ENCODE measurements around the gene CALB2. TPM values are rescaled to one million over a fixed set of nuclear protein-coding genes. Genes with fewer than 3 reads are reported as not detected.

Gene CALB2
- polyA plus RNA-seq, 1 experiment: 2.9 TPM

DNA sequence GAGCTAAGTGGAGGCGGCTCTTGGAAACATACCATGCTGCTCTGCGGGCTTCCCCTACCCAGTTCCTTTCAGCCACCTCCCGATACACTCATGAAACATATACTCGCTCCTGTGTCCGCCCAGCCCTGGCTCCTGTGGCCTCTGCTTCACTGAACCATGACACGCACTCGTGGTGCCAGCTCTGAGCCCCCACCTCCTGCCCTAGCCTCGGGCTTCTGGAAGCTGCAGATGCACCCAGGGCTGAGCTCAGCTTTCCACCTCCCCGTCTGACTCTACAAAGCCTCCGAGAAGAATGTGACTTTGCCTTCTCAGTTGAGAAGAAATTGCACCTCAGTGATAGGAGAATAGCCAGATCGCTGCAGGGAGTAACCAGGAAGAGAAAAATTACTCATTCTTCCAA is 11.0 kb downstream of the CALB2 start:
- CTCF ChIA-PET: interaction anchor here (1.5 kb wide), 1 partner anchor 8 kb away, joined by 3 read pairs; no protein-coding TSS in a partner anchor
- POLR2A ChIA-PET: no interaction called here
- no peak overlapping the region for H3K27ac ChIP-seq (ENCODE audit: low read depth, low read length)
- DNase-seq (ENCODE audit: low read depth, low spot score): no peak
- no peaks in the 10 kb centered on the region for H3K9me3 ChIP-seq (ENCODE audit: control insufficient read depth, insufficient read depth, low read length)
- H3K4me3 ChIP-seq (ENCODE audit: low read depth, low read length): no peak overlapping the region
- no peaks in the 10 kb centered on the region for H3K27me3 ChIP-seq (ENCODE audit: control insufficient read depth, insufficient read depth, low read length)
- TF ChIP-seq, protein P1, sequence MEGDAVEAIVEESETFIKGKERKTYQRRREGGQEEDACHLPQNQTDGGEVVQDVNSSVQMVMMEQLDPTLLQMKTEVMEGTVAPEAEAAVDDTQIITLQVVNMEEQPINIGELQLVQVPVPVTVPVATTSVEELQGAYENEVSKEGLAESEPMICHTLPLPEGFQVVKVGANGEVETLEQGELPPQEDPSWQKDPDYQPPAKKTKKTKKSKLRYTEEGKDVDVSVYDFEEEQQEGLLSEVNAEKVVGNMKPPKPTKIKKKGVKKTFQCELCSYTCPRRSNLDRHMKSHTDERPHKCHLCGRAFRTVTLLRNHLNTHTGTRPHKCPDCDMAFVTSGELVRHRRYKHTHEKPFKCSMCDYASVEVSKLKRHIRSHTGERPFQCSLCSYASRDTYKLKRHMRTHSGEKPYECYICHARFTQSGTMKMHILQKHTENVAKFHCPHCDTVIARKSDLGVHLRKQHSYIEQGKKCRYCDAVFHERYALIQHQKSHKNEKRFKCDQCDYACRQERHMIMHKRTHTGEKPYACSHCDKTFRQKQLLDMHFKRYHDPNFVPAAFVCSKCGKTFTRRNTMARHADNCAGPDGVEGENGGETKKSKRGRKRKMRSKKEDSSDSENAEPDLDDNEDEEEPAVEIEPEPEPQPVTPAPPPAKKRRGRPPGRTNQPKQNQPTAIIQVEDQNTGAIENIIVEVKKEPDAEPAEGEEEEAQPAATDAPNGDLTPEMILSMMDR (IDR thresholded peaks at IDR 0.05; ENCODE audit: low read depth, low read length): no peak

- DNase-seq (ENCODE audit: low read depth, low spot score): no peak
- Histone ChIP-seq H3K9me3 (ENCODE audit: control insufficient read depth, insufficient read depth, low read length) (no peaks in the 10 kb centered on the region), H3K27ac (ENCODE audit: low read depth, low read length) (no peak overlapping the region), H3K27me3 (ENCODE audit: control insufficient read depth, insufficient read depth, low read length) (no peaks in the 10 kb centered on the region), H3K4me3 (ENCODE audit: low read depth, low read length) (no peak overlapping the region)
- TF ChIP-seq, protein P1 (IDR thresholded peaks at IDR 0.05; ENCODE audit: low read depth, low read length): no peak
- POLR2A ChIA-PET: no interaction called here
- CTCF ChIA-PET: interaction anchor here (0.6 kb wide), 1 partner anchor 31 kb away, joined by 3 read pairs; no protein-coding TSS in a partner anchor
These were observed 12.7 kb downstream of the CALB2 start for GRCh38 chr16:71371237-71371636.

DNA sequence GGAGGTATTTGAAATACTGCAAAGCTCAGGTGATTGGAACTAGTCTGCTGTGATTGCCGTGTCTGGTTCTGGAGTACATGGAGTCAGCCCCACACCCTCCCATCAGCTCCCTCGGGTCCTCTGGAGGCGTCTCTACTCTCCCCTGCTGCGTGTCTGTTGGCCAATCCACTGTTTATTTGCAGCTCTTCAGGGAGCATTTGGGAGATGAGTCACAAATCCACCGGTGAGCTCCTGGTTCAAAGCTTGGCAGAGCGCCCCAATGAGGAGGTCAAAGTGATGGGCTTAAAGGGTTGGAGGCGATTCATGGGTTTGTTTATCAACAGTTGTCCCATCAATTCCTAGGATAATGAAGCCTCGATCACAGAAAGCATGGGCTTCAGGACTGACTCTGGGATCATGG is 14.6 kb downstream of the CALB2 start:
- H3K27ac ChIP-seq (ENCODE audit: low read depth, low read length): no peak overlapping the region
- no peaks in the 10 kb centered on the region for H3K9me3 ChIP-seq (ENCODE audit: control insufficient read depth, insufficient read depth, low read length)
- ChIA-PET POLR2A (no interaction called here), CTCF (interaction anchor here (2.5 kb wide), 1 partner anchor 15 kb away, joined by 6 read pairs; no protein-coding TSS in a partner anchor)
- H3K4me3 ChIP-seq (ENCODE audit: low read depth, low read length): no peak overlapping the region
- TF ChIP-seq, protein P1 (IDR thresholded peaks at IDR 0.05; ENCODE audit: low read depth, low read length): no peak
- H3K27me3 ChIP-seq (ENCODE audit: control insufficient read depth, insufficient read depth, low read length): no peaks in the 10 kb centered on the region
- peak; percentile 15 for DNase-seq (ENCODE audit: low read depth, low spot score)

DNA sequence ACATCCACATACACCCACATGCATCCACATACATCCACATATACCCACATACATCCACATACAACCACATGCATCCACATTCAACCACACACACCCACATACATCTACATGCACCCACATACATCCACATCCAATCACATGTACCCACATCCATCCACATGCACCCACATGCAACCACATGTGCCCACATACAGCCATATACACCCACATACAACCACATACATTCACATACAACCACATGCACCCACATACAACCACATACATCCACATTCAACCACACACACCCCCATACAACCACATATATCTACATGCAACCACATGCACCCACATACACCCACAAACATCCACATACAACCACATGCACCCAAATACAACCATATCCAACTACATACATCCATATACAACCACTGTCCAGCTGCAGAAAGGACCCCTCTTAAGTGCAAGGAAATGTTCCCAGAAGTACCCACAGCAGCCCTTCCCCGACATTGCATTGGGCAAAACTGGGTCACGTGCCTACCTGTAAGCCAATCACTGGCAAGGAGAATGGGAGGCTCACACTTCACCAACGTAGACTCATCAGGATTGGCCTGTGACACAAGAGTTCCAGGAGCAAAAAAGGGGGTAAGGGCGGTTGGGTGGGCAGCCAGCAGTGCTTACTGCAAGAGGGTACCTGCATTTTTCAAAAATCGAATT is 18.1 kb downstream of the CALB2 start:
- H3K27me3 ChIP-seq (ENCODE audit: control insufficient read depth, insufficient read depth, low read length): no peaks in the 10 kb centered on the region
- no peak overlapping the region for H3K4me3 ChIP-seq (ENCODE audit: low read depth, low read length)
- no peak overlapping the region for H3K27ac ChIP-seq (ENCODE audit: low read depth, low read length)
- H3K9me3 ChIP-seq (ENCODE audit: control insufficient read depth, insufficient read depth, low read length): no peaks in the 10 kb centered on the region
- ChIA-PET POLR2A (no interaction called here), CTCF (no interaction called here)
- TF ChIP-seq, protein P1 (IDR thresholded peaks at IDR 0.05; ENCODE audit: low read depth, low read length): no peak
- DNase-seq (ENCODE audit: low read depth, low spot score): no peak

DNA sequence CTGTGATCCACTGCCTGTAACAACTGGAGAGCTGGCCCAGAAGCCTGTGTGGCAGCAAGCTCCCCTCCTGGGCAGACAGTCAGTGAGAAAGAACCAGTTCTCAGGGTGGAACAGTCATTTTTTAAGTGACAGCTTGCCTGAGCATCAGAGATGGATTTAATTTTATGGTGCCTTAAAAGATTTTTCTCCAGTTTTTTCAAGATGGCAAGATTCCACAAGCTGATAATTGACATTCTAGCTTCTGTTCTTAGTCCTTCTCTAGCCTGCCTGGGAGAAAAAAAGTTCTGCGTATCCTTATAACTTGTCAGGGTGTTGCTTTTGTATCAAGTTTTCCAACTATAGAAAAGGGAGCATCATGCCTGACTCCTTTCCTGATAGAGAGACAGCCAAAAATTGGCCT is 21.2 kb downstream of the CALB2 start:
- DNase-seq (ENCODE audit: low read depth, low spot score): no peak
- H3K9me3 ChIP-seq (ENCODE audit: control insufficient read depth, insufficient read depth, low read length): no peaks in the 10 kb centered on the region
- TF ChIP-seq, protein P1 (IDR thresholded peaks at IDR 0.05; ENCODE audit: low read depth, low read length): no peak
- POLR2A ChIA-PET: no interaction called here
- no peak overlapping the region for H3K27ac ChIP-seq (ENCODE audit: low read depth, low read length)
- H3K4me3 ChIP-seq (ENCODE audit: low read depth, low read length): no peak overlapping the region
- H3K27me3 ChIP-seq (ENCODE audit: control insufficient read depth, insufficient read depth, low read length): no peaks in the 10 kb centered on the region
- CTCF ChIA-PET: interaction anchor here (0.6 kb wide), 1 partner anchor 67 kb away, joined by 3 read pairs; no protein-coding TSS in a partner anchor
